Tibial nerve (tissue), 4 donors: Measurements from ENCODE around the gene TBXAS1. TPM values are rescaled to one million over a fixed set of nuclear protein-coding genes. Genes with fewer than 3 reads are reported as not detected.
"Not testable (repeated sequence)": the region's sequence is repeated elsewhere in the genome, so short reads cannot be mapped to it uniquely, and the experiment has no call there.

Experiments used
- DNase-seq, 2 donors: peaks; one replicate each; pipeline ENCODE4 v3.0.0-alpha.2; 2019; ENCODE audit warnings: low spot score in 2 of 2
- H3K27ac ChIP-seq, 4 donors: fragments of 200-600 bp; sonication (generic) in 3 of 4; one replicate each; pipeline ENCODE4 v1.5.1; 2017 to 2019; ENCODE audit warnings: mild to moderate bottlenecking in 1 of 4
- H3K27me3 ChIP-seq, 2 donors: fragments of 200-600 bp; sonication (generic) in 1 of 2; one replicate each; pipeline versions ENCODE4 v1.5.1 to v1.6.0; 2017 to 2019
- H3K36me3 ChIP-seq, 3 donors: fragments of 200-600 bp; sonication (generic); one replicate each; pipeline ENCODE4 v1.5.1; 2018 to 2019
- H3K4me1 ChIP-seq, 4 donors: fragments of 200-600 bp; sonication (generic) in 3 of 4; one replicate each; pipeline ENCODE4 v1.5.1; 2017 to 2019
- H3K4me3 ChIP-seq, 4 donors: fragments of 200-600 bp; sonication (generic) in 3 of 4; one replicate each; pipeline ENCODE4 v1.5.1; 2017 to 2019; ENCODE audit warnings: mild to moderate bottlenecking in 1 of 4, moderate library complexity in 1 of 4
- H3K9me3 ChIP-seq, 4 donors: fragments of 200-600 bp; sonication (generic) in 3 of 4; one replicate each; pipeline ENCODE4 v1.5.1; 2017 to 2019
- EP300 ChIP-seq, 2 donors: sonication (generic); formaldehyde crosslinking; IDR thresholded peaks; one replicate each; pipeline ENCODE4 v1.6.1; 2017; ENCODE audit warnings: antibody characterized with exemption in 2 of 2, mild to moderate bottlenecking in 1 of 2
- POLR2A ChIP-seq, 2 donors: fragments of 450-650 bp; IDR thresholded peaks; one replicate each; pipeline ENCODE4 v1.6.1; 2017; ENCODE audit warnings: antibody characterized with exemption in 2 of 2, mild to moderate bottlenecking in 2 of 2, moderate library complexity in 2 of 2
- whole genome bisulfite sequencing, 2 donors: methylation state at CpG; one replicate each; pipeline ENCODE4 v1.1.5; 2018; 5-methylcytosine and 5-hydroxymethylcytosine counted together
- total RNA-seq, 4 donors: library from RNA; depleted of rRNA; stranded (reverse); fragments of >200 nt; gene quantifications; one replicate each; pipeline ENCODE4 v1.1.0, GENCODE V29; 2016
- TF ChIP-seq, protein P1 (sequence below), 5 experiments: fragments of 200-600 bp in 3 of 5; fragments of 450-650 bp in 2 of 5; sonication (generic) in 3 of 5; IDR thresholded peaks; one replicate each; pipeline ENCODE4 v1.5.1; 2016 to 2019; ENCODE audit warnings: antibody characterized with exemption in 5 of 5, mild to moderate bottlenecking in 3 of 5, moderate library complexity in 2 of 5

Gene TBXAS1
- total RNA-seq, 4 donors from 2014 or later = 19.0 to 80.4 (median 30.5) TPM

DNA sequence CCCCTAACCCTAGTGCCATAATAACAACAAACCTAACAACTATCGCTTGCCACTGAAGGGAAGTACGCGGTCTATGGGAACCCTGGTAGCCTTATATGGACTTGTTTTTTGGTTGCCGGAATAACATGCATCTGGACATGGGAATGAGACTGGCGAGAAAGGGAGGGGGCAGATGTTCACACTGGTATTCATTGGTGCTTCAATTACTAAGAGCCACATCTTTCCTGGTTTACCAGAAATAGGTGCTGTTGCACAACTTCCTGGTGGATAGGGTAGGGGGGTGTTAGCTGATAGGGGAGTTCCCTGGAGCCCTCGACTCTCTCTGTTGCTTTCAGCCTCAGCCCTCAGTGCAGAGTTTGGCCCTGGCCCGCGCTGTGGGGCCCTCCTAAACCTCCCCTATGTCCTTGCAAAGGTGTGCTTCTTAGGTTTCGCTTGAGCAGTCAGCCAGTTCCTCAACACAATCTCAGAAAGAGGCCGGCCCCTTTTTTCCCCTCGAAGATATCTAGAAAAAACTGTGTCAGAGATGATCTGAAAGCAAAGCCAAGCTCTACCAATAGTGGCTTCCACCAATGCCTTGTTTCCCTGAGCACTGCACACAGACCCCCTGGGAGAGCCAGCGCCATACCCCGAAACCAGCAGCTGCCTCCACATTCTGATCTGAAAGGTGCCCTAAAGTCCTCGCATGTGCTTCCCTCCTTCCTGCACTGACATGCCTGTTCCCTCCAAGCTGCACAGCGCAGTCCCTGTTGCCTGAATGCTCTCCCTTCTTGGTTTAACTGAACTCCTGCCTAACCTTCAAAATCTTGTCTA, 13.5 kb downstream of the TBXAS1 start:
- Histone ChIP-seq H3K4me1 (no peaks in the 10 kb centered on the region), H3K9me3 (no peaks in the 10 kb centered on the region), H3K27me3 (no peaks in the 10 kb centered on the region), H3K36me3 (no peaks in the 10 kb centered on the region), H3K27ac (no peak overlapping the region), H3K4me3 (no peak overlapping the region)
- no peak for DNase-seq
- WGBS, 2 donors = 74 to 85% methylated on average over 15 of the region's 15 CpGs
- no peak for TF ChIP-seq EP300 (IDR thresholded peaks at IDR 0.05)
- TF ChIP-seq, protein P1, sequence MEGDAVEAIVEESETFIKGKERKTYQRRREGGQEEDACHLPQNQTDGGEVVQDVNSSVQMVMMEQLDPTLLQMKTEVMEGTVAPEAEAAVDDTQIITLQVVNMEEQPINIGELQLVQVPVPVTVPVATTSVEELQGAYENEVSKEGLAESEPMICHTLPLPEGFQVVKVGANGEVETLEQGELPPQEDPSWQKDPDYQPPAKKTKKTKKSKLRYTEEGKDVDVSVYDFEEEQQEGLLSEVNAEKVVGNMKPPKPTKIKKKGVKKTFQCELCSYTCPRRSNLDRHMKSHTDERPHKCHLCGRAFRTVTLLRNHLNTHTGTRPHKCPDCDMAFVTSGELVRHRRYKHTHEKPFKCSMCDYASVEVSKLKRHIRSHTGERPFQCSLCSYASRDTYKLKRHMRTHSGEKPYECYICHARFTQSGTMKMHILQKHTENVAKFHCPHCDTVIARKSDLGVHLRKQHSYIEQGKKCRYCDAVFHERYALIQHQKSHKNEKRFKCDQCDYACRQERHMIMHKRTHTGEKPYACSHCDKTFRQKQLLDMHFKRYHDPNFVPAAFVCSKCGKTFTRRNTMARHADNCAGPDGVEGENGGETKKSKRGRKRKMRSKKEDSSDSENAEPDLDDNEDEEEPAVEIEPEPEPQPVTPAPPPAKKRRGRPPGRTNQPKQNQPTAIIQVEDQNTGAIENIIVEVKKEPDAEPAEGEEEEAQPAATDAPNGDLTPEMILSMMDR (IDR thresholded peaks at IDR 0.05) = no peak
- TF ChIP-seq POLR2A (IDR thresholded peaks at IDR 0.05) = no peak

DNA sequence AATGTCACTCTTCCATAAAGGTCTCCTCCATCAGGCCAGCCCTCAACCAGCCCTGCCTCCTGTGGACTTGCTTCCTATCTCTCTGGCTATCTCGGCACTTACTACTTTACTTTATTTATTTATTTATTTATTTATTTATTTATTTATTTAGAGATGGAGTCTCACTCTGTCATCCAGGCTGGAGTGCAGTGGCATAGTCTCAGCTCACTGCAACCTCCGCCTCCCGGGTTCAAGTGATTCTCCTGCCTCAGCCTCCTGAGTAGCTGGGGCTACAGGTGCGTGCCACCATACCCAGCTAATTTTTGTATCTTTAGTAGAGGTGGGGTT, 14.1 kb downstream of the TBXAS1 start:
- WGBS, 2 donors = 93 to 94% methylated on average over 4 of the region's 4 CpGs
- not testable (repeated sequence) for H3K27me3 ChIP-seq, H3K4me1 ChIP-seq, H3K9me3 ChIP-seq, H3K36me3 ChIP-seq, H3K4me3 ChIP-seq, DNase-seq, H3K27ac ChIP-seq

DNA sequence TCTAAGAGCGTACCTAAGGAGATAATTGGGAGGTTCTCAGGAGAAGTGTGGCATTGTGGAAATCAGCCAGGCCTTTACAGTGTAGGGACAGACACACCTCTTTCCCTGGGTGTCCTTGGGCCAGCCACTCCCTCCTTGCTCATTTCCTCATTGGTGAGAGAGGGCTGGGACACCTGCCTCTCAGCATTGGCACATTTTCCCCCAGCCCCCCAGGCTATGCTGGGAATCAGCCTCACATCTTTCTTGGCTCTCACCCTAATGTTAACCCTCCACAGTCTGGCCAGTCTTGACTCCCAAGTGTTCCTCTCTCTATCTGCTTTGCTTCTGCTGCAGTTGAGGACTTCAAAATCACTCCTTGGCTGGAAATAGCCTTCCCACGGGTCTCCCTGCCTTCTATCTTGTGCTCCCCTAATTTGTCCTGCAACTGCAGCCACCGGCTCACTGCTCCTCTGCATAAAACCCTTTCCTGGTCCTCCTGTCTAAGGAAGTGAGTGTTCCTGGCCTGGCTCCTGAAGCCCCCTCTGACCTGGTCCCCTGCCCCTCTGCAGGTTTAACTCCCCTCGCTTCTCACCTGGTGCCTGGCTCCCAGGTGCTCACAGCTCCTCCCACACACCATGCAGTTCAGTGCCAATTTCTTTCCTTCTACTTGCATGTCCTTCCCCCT, 15.8 kb downstream of the TBXAS1 start:
- H3K9me3 ChIP-seq = peaks cover 0 to 7% (median 0%) of the 10 kb centered on the region in 4 donors
- no peak for DNase-seq
- H3K27me3 ChIP-seq = no peaks in the 10 kb centered on the region
- H3K4me3 ChIP-seq = no peak overlapping the region
- WGBS, 2 donors = 64 to 72% methylated on average over 4 of the region's 4 CpGs
- no peak overlapping the region for H3K27ac ChIP-seq
- no peaks in the 10 kb centered on the region for H3K36me3 ChIP-seq
- no peaks in the 10 kb centered on the region for H3K4me1 ChIP-seq
- TF ChIP-seq POLR2A (IDR thresholded peaks at IDR 0.05) = no peak
- TF ChIP-seq, protein P1 (IDR thresholded peaks at IDR 0.05) = no peak
- no peak for TF ChIP-seq EP300 (IDR thresholded peaks at IDR 0.05)

DNA sequence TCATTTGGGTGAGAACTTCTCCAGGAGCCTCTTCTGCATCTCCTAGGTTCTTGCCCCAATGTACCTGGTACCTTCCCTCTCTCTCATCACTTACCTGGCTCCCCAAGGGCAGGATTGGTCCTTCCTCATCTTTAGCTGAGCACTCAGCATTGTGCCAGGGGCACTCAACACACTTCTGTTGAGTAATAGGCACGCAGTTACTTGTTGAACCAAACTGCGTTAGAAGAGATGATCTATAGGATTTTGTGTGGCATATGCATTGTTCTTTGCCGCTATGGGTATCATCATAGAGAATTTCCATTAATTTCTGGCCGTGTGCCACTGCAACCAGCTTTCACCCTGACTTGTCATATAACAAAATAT, 16.4 kb downstream of the TBXAS1 start:
- H3K36me3 ChIP-seq = no peaks in the 10 kb centered on the region
- TF ChIP-seq POLR2A (IDR thresholded peaks at IDR 0.05) (no peak), EP300 (IDR thresholded peaks at IDR 0.05) (no peak)
- TF ChIP-seq, protein P1 (IDR thresholded peaks at IDR 0.05) = no peak
- no peaks in the 10 kb centered on the region for H3K4me1 ChIP-seq
- peaks cover 0 to 7% (median 0%) of the 10 kb centered on the region in 4 donors for H3K9me3 ChIP-seq
- WGBS, 2 donors = 75 to 84% methylated on average over 4 of the region's 4 CpGs
- H3K27me3 ChIP-seq = no peaks in the 10 kb centered on the region
- H3K4me3 ChIP-seq = no peak overlapping the region
- H3K27ac ChIP-seq = no peak overlapping the region
- no peak for DNase-seq

DNA sequence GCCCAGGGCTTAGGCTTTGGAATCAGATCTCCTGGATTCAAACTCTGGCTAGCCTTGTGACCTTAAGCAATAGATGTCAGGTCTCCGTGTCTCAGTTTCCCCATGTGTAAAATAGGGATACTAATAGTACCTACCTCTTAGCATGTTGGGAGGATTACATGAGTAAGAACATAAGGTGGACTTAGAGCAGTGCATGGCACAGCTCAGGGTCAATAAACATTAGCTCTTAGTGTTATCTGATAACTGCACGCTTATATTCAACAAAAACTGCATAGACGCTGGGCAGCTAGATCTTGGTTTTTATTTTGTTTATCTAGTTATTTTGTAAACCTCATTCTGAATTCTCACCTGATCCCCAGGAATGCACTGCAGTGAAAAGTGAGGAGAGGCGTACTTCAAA, 17.2 kb downstream of the TBXAS1 start:
- Histone ChIP-seq H3K4me3 (no peak overlapping the region), H3K9me3 (peaks cover 0 to 7% (median 0%) of the 10 kb centered on the region in 4 donors), H3K36me3 (no peaks in the 10 kb centered on the region), H3K27ac (no peak overlapping the region), H3K27me3 (no peaks in the 10 kb centered on the region), H3K4me1 (no peaks in the 10 kb centered on the region)
- TF ChIP-seq POLR2A (IDR thresholded peaks at IDR 0.05) = no peak
- TF ChIP-seq, protein P1 (IDR thresholded peaks at IDR 0.05) = no peak
- TF ChIP-seq EP300 (IDR thresholded peaks at IDR 0.05) = no peak
- no peak for DNase-seq
- WGBS, 2 donors = 85 to 93% methylated on average over 4 of the region's 4 CpGs
